Stimulated activated CD4-positive, alpha-beta T cell treated with anti-CD3 and anti-CD28 coated beads, Interleukin-2, amount 100 ng/mL, for 4 hours (primary cell): ENCODE results near the gene HECW1.

ENCODE experiments used
- DNase-seq: peaks from one replicate; pipeline ENCODE4 v3.0.0-alpha.2; 2020; ENCODE audit warnings: low read depth

The HECW1 gene

GRCh38 chr7:43506460-43506859, 394.0 kb downstream of the HECW1 start:
- no peak for DNase-seq

- DNase-seq = no peak
Observed at GRCh38 chr7:43508461-43508860, 396.0 kb downstream of the HECW1 start.

GRCh38 chr7:43509906-43510305, 397.5 kb downstream of the HECW1 start:
- no peak for DNase-seq

- DNase-seq = no peak
Observed at GRCh38 chr7:43511029-43511428, 398.6 kb downstream of the HECW1 start.

GRCh38 chr7:43511769-43512515, 399.5 kb downstream of the HECW1 start:
- no peak for DNase-seq

GRCh38 chr7:43513251-43513650, 400.8 kb downstream of the HECW1 start:
- no peak for DNase-seq

- no peak for DNase-seq
Observed at GRCh38 chr7:43516581-43517342, 404.3 kb downstream of the HECW1 start.

- no peak for DNase-seq
Observed at GRCh38 chr7:43517464-43517863, 405.0 kb downstream of the HECW1 start.

- DNase-seq = no peak
Observed at GRCh38 chr7:43520201-43520600, 407.8 kb downstream of the HECW1 start.

- DNase-seq = no peak
Observed at GRCh38 chr7:43522406-43523156, 410.1 kb downstream of the HECW1 start.

GRCh38 chr7:43528576-43529354, 416.3 kb downstream of the HECW1 start:
- DNase-seq = no peak

GRCh38 chr7:43530553-43531410, 418.3 kb downstream of the HECW1 start:
- no peak for DNase-seq

GRCh38 chr7:43531700-43532099, 419.3 kb downstream of the HECW1 start:
- no peak for DNase-seq

GRCh38 chr7:43533801-43534479, 421.5 kb downstream of the HECW1 start:
- no peak for DNase-seq

- DNase-seq = no peak
Observed at GRCh38 chr7:43535031-43535451, 422.6 kb downstream of the HECW1 start.

- DNase-seq = no peak
Observed at GRCh38 chr7:43535810-43536585, 423.6 kb downstream of the HECW1 start.

GRCh38 chr7:43536773-43537172, 424.3 kb downstream of the HECW1 start:
- DNase-seq = no peak

- DNase-seq = no peak
Observed at GRCh38 chr7:43537765-43538403, 425.4 kb downstream of the HECW1 start.

- no peak for DNase-seq
Observed at GRCh38 chr7:43538404-43538771, 425.9 kb downstream of the HECW1 start.
